GM12872 (cell line): ENCODE data around the gene PCDH19.

Source experiments
- CTCF ChIP-seq: IDR thresholded peaks from 3 replicates; pipeline ENCODE4 v1.5.1; 2011; ENCODE audit warnings: low read depth, mild to moderate bottlenecking, low read length, moderate library complexity; ENCODE audit not compliant: insufficient read depth

Gene PCDH19

DNA sequence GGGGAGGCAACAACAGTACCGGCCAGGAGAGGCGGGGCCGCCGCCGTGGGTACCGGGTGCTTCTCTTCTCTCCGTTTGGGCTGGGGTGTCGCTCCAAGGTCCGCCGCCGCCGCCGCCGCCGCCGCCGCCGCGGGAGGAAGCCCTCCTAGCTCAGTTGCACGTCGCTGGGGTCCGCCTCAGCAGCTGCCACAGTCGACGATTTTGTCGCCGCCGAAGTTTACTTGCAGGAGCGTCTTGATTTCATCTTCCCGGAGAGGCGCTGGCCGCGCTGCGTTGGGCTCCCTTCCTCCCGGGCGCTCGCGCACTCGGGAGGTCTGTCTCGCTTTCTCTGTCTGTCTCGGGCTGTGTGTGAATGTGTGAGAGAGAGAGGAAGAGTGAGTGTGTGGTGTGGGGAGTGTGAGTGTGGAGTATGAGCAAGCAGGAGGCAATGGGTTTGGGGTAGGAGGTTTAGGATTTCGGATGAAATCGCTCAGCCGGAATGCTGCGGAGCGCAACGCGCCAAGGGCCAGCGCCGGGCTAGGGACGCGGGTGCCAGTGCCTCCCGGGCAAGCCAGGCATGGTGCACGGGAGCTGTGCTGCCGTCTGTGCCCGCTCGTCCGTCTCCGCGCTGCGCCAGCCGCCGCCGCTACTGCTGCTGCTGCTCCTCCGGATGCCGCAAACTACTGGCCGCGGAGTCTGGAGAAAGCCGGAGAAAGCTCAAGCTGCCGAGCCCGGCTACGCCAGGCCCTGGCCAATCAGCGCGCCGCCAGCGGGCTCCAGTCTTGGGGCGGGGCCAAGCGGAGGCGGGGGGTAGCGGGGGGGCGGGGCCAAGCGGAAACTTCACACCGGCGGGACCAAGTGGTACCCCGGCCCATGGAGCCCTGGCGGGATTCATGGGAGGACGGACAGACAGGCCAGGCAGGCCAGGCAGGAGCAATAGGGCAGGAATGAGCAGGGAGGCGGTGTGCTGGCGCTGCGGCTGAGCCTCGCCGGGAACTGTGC is at the start of gene PCDH19:
PCDH19 (minus strand) TSS at position 664 of the 981 bp plus-strand sequence. CDS start 1,676 bp downstream, outside the sequence.
- no peak for TF ChIP-seq CTCF

GRCh38 chrX:100449696-100450608 is 39.9 kb upstream of the PCDH19 start:
- no peak for TF ChIP-seq CTCF

- peak; percentile 71 for TF ChIP-seq CTCF
Observed at GRCh38 chrX:100447655-100448397, 37.8 kb upstream of the PCDH19 start.

DNA sequence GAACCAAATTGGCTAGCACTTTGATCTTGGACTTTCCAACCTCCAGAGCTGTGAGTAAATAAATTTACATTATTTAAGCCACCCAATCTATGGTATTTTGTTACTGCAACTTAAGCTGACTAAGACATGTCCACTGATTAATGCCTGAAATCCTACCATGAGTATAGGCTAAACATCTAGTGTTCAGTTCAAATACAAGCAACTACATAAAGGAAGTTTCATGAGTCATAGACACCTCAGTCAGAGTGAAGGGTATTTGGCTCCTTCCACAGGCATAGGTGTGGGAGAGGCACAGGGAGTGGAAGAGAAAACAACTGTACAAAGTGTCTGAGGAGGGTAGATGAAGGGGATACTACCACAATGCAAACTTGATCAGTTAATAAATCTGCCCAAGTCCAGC is 35.5 kb upstream of the PCDH19 start:
- TF ChIP-seq CTCF, result no peak

GRCh38 chrX:100440006-100440405 is 29.9 kb upstream of the PCDH19 start:
- no peak for TF ChIP-seq CTCF

DNA sequence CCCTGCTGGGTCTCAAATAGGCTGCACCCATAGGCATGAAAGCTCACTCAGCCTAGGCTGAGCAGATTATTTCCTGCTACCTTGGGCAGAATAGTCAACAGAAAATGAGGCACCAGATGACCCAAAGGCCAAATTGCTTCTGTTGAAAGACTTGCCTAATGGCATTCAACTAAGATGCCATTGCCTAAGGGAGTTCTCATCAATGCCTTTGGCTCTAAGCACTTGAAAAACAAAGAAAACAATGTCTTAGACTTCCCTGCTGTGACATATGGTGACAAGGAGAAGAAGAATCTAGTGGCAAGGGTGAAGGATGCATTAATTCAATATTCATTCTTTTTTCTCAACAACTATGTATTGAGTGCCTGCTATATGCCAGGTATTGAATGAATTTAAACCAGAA is 25.7 kb upstream of the PCDH19 start:
- no peak for TF ChIP-seq CTCF
